ENCODE data around the gene SACS.
"Not testable (repeated sequence)": the region's sequence is repeated elsewhere in the genome, so short reads cannot be mapped to it uniquely, and the experiment has no call there.

Gene SACS

GRCh38 chr13:23443878-23444277, 10.4 kb upstream of the SACS start:
- H3K4me3 ChIP-seq (ENCODE audit: insufficient read depth in 1 of 2, low read depth in 1 of 2, low read length in 2 of 2), result no peak overlapping the region
- no peak overlapping the region for H2AK5ac ChIP-seq (ENCODE audit: low read length, severe bottlenecking)
- H3K4me2 ChIP-seq (ENCODE audit: low read length, poor library complexity, severe bottlenecking), result no peak overlapping the region
- H3K36me3 ChIP-seq (ENCODE audit: control insufficient read depth in 1 of 2, insufficient read depth in 2 of 2, low read depth in 1 of 2, low read length in 2 of 2), result no peaks in the 10 kb centered on the region
- no peak overlapping the region for H3K4ac ChIP-seq (ENCODE audit: low read depth in 1 of 2, low read length in 2 of 2)
- no peak overlapping the region for H3K27ac ChIP-seq (ENCODE audit: low read length, poor library complexity, severe bottlenecking)
- no peak overlapping the region for H3K9ac ChIP-seq (ENCODE audit: low read length)
- no peaks in the 10 kb centered on the region for H3K9me3 ChIP-seq (ENCODE audit: control insufficient read depth, low read length)
- H3K27me3 ChIP-seq (ENCODE audit: control insufficient read depth in 1 of 2, insufficient read depth in 1 of 2, low read length in 2 of 2), result no peaks in the 10 kb centered on the region
- no peak overlapping the region for H3K18ac ChIP-seq (ENCODE audit: low read depth in 1 of 2, low read length in 2 of 2)
- 82% methylated on average over 2 of the region's 2 CpGs for WGBS
- no peak overlapping the region for H2BK5ac ChIP-seq (ENCODE audit: low read depth, low read length, poor library complexity, severe bottlenecking)
- H4K91ac ChIP-seq (ENCODE audit: low read length), result no peak overlapping the region
- H2BK12ac ChIP-seq (ENCODE audit: low read length in 2 of 2), result no peak overlapping the region
- H3K79me1 ChIP-seq (replicated peaks; ENCODE audit: low read length, poor library complexity, severe bottlenecking), result no peaks in the 10 kb centered on the region
- no peak overlapping the region for H2BK120ac ChIP-seq (ENCODE audit: low read depth, low read length)
- H3K23ac ChIP-seq (ENCODE audit: low read length in 2 of 2), result no peak overlapping the region
- no peak for DNase-seq
- peaks cover 5% of the 10 kb centered on the region for H3K4me1 ChIP-seq (ENCODE audit: control insufficient read depth, insufficient read depth, low read depth, low read length)
- no peak overlapping the region for H2AFZ ChIP-seq (ENCODE audit: low read depth, low read length)
- no peak overlapping the region for H3K14ac ChIP-seq (ENCODE audit: low read length in 2 of 2)
- H2BK15ac ChIP-seq (ENCODE audit: low read depth, poor library complexity, severe bottlenecking), result no peak overlapping the region
- no peak overlapping the region for H4K8ac ChIP-seq (ENCODE audit: low read length)

GRCh38 chr13:23443110-23443509, 9.6 kb upstream of the SACS start:
- no peaks in the 10 kb centered on the region for H3K79me1 ChIP-seq (replicated peaks; ENCODE audit: low read length, poor library complexity, severe bottlenecking)
- no peak for DNase-seq
- no peak overlapping the region for H3K27ac ChIP-seq (ENCODE audit: low read length, poor library complexity, severe bottlenecking)
- H3K9me3 ChIP-seq (ENCODE audit: control insufficient read depth, low read length), result no peaks in the 10 kb centered on the region
- peaks cover 5% of the 10 kb centered on the region for H3K4me1 ChIP-seq (ENCODE audit: control insufficient read depth, insufficient read depth, low read depth, low read length)
- no peak overlapping the region for H2BK120ac ChIP-seq (ENCODE audit: low read depth, low read length)
- H3K4me2 ChIP-seq (ENCODE audit: low read length, poor library complexity, severe bottlenecking), result no peak overlapping the region
- H3K18ac ChIP-seq (ENCODE audit: low read depth in 1 of 2, low read length in 2 of 2), result no peak overlapping the region
- no peak overlapping the region for H2BK15ac ChIP-seq (ENCODE audit: low read depth, poor library complexity, severe bottlenecking)
- WGBS, result 84% methylated on average over 1 of the region's 2 CpGs
- H3K14ac ChIP-seq (ENCODE audit: low read length in 2 of 2), result no peak overlapping the region
- no peak overlapping the region for H3K4me3 ChIP-seq (ENCODE audit: insufficient read depth in 1 of 2, low read depth in 1 of 2, low read length in 2 of 2)
- H3K27me3 ChIP-seq (ENCODE audit: control insufficient read depth in 1 of 2, insufficient read depth in 1 of 2, low read length in 2 of 2), result no peaks in the 10 kb centered on the region
- no peaks in the 10 kb centered on the region for H3K36me3 ChIP-seq (ENCODE audit: control insufficient read depth in 1 of 2, insufficient read depth in 2 of 2, low read depth in 1 of 2, low read length in 2 of 2)
- H4K8ac ChIP-seq (ENCODE audit: low read length), result no peak overlapping the region
- H2BK12ac ChIP-seq (ENCODE audit: low read length in 2 of 2), result no peak overlapping the region
- no peak overlapping the region for H4K91ac ChIP-seq (ENCODE audit: low read length)
- no peak overlapping the region for H2BK5ac ChIP-seq (ENCODE audit: low read depth, low read length, poor library complexity, severe bottlenecking)
- H3K9ac ChIP-seq (ENCODE audit: low read length), result no peak overlapping the region
- H3K4ac ChIP-seq (ENCODE audit: low read depth in 1 of 2, low read length in 2 of 2), result no peak overlapping the region
- no peak overlapping the region for H3K23ac ChIP-seq (ENCODE audit: low read length in 2 of 2)
- H2AFZ ChIP-seq (ENCODE audit: low read depth, low read length), result no peak overlapping the region
- H2AK5ac ChIP-seq (ENCODE audit: low read length, severe bottlenecking), result no peak overlapping the region

- Histone ChIP-seq H3K36me3 (ENCODE audit: control insufficient read depth in 1 of 2, insufficient read depth in 2 of 2, low read depth in 1 of 2, low read length in 2 of 2) (no peaks in the 10 kb centered on the region), H4K91ac (ENCODE audit: low read length) (no peak overlapping the region), H3K79me1 (replicated peaks; ENCODE audit: low read length, poor library complexity, severe bottlenecking) (no peaks in the 10 kb centered on the region), H2BK5ac (ENCODE audit: low read depth, low read length, poor library complexity, severe bottlenecking) (no peak overlapping the region), H3K23ac (ENCODE audit: low read length in 2 of 2) (no peak overlapping the region), H3K4me1 (ENCODE audit: control insufficient read depth, insufficient read depth, low read depth, low read length) (peaks cover 5% of the 10 kb centered on the region), H3K9me3 (ENCODE audit: control insufficient read depth, low read length) (no peaks in the 10 kb centered on the region), H3K9ac (ENCODE audit: low read length) (no peak overlapping the region), H3K4me3 (ENCODE audit: insufficient read depth in 1 of 2, low read depth in 1 of 2, low read length in 2 of 2) (no peak overlapping the region), H3K27me3 (ENCODE audit: control insufficient read depth in 1 of 2, insufficient read depth in 1 of 2, low read length in 2 of 2) (no peaks in the 10 kb centered on the region), H3K27ac (ENCODE audit: low read length, poor library complexity, severe bottlenecking) (no peak overlapping the region), H2AFZ (ENCODE audit: low read depth, low read length) (no peak overlapping the region), H2BK120ac (ENCODE audit: low read depth, low read length) (no peak overlapping the region), H2BK15ac (ENCODE audit: low read depth, poor library complexity, severe bottlenecking) (no peak overlapping the region), H2AK5ac (ENCODE audit: low read length, severe bottlenecking) (no peak overlapping the region), H3K4me2 (ENCODE audit: low read length, poor library complexity, severe bottlenecking) (no peak overlapping the region), H3K14ac (ENCODE audit: low read length in 2 of 2) (no peak overlapping the region), H2BK12ac (ENCODE audit: low read length in 2 of 2) (no peak overlapping the region), H4K8ac (ENCODE audit: low read length) (no peak overlapping the region), H3K4ac (ENCODE audit: low read depth in 1 of 2, low read length in 2 of 2) (no peak overlapping the region), H3K18ac (ENCODE audit: low read depth in 1 of 2, low read length in 2 of 2) (no peak overlapping the region)
- 93% methylated on average over 13 of the region's 15 CpGs for WGBS
- DNase-seq, result no peak
Measured at GRCh38 chr13:23440821-23441618, 7.5 kb upstream of the SACS start.

GRCh38 chr13:23440324-23440723, 6.8 kb upstream of the SACS start:
- not testable (repeated sequence) for H3K36me3 ChIP-seq (ENCODE audit: control insufficient read depth in 1 of 2, insufficient read depth in 2 of 2, low read depth in 1 of 2, low read length in 2 of 2); H2AFZ ChIP-seq (ENCODE audit: low read depth, low read length); H4K8ac ChIP-seq (ENCODE audit: low read length); H3K27ac ChIP-seq (ENCODE audit: low read length, poor library complexity, severe bottlenecking); H3K4ac ChIP-seq (ENCODE audit: low read depth in 1 of 2, low read length in 2 of 2); H2BK5ac ChIP-seq (ENCODE audit: low read depth, low read length, poor library complexity, severe bottlenecking); H3K27me3 ChIP-seq (ENCODE audit: control insufficient read depth in 1 of 2, insufficient read depth in 1 of 2, low read length in 2 of 2); DNase-seq; H3K4me1 ChIP-seq (ENCODE audit: control insufficient read depth, insufficient read depth, low read depth, low read length); H3K4me3 ChIP-seq (ENCODE audit: insufficient read depth in 1 of 2, low read depth in 1 of 2, low read length in 2 of 2); H2BK15ac ChIP-seq (ENCODE audit: low read depth, poor library complexity, severe bottlenecking); H3K9me3 ChIP-seq (ENCODE audit: control insufficient read depth, low read length); H4K91ac ChIP-seq (ENCODE audit: low read length); H2AK5ac ChIP-seq (ENCODE audit: low read length, severe bottlenecking); H3K4me2 ChIP-seq (ENCODE audit: low read length, poor library complexity, severe bottlenecking); H3K9ac ChIP-seq (ENCODE audit: low read length); H2BK12ac ChIP-seq (ENCODE audit: low read length in 2 of 2); H3K79me1 ChIP-seq (replicated peaks; ENCODE audit: low read length, poor library complexity, severe bottlenecking); H3K14ac ChIP-seq (ENCODE audit: low read length in 2 of 2); H3K23ac ChIP-seq (ENCODE audit: low read length in 2 of 2); H3K18ac ChIP-seq (ENCODE audit: low read depth in 1 of 2, low read length in 2 of 2); H2BK120ac ChIP-seq (ENCODE audit: low read depth, low read length)
- WGBS, result 88% methylated on average over 6 of the region's 6 CpGs

Measured in mesenchymal stem cell (in vitro differentiated cells and primary cell).